ENCODE results near the gene FBXO42.
"Not testable (repeated sequence)": the region's sequence is repeated elsewhere in the genome, so short reads cannot be mapped to it uniquely, and the experiment has no call there.

FBXO42 gene

DNA sequence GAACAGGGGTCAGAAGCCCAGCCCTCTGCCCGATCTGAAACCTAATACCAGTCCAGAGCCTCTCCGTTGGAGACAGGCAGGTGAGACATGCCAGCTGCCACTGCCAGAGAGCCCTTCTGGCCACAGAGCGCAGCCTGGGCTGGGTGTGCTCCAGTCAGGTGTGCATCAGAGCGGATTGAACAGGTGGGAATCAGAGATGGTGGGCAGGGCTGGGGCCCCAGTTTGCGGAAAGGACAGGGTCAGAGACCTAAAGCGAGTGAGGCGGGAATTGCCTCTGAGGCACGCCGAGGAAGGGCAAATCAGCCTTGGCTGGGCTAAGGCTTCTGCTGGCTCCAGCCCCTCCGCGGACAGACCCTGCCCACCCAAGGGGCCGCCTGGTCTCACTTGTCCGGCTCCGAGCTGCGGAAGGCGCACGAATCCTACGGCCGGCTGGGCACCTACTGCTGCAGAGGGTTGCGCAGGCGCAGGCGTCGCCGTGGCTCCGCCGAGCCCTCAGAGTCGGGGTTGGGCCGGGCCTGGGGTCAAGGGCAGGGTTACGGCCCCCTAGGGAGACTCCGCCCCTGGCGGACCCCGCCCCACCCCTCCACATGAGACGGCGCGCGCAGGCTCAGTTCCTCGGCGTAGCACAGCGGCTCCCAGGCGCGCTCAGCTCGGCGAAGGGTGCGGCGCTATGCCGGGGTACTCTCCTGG lies 125.6 kb downstream of the FBXO42 start:
- no peak overlapping the region for H3K4me3 ChIP-seq (ENCODE audit: low read depth, low read length)
- TF ChIP-seq CTCF (IDR thresholded peaks at IDR 0.05; ENCODE audit: low read depth, low read length), result no peak
- no peak for TF ChIP-seq POLR2A (IDR thresholded peaks at IDR 0.05; ENCODE audit: extremely low read depth, insufficient read length)
- TF ChIP-seq, protein P1, sequence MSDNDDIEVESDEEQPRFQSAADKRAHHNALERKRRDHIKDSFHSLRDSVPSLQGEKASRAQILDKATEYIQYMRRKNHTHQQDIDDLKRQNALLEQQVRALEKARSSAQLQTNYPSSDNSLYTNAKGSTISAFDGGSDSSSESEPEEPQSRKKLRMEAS (IDR thresholded peaks at IDR 0.05; ENCODE audit: low read depth, low read length), result no peak
- TF ChIP-seq MYC (IDR thresholded peaks at IDR 0.05; ENCODE audit: low read depth, low read length), result no peak
- no peak for DNase-seq (ENCODE audit: low read depth)

- DNase-seq (ENCODE audit: low read depth), result no peak
- no peak for TF ChIP-seq CTCF (IDR thresholded peaks at IDR 0.05; ENCODE audit: low read depth, low read length)
- TF ChIP-seq POLR2A (IDR thresholded peaks at IDR 0.05; ENCODE audit: extremely low read depth, insufficient read length), result no peak
- no peak for TF ChIP-seq MYC (IDR thresholded peaks at IDR 0.05; ENCODE audit: low read depth, low read length)
- TF ChIP-seq, protein P1 (IDR thresholded peaks at IDR 0.05; ENCODE audit: low read depth, low read length), result no peak
- no peak overlapping the region for H3K4me3 ChIP-seq (ENCODE audit: low read depth, low read length)
These were observed 126.2 kb downstream of the FBXO42 start for GRCh38 chr1:16226129-16226489.

DNA sequence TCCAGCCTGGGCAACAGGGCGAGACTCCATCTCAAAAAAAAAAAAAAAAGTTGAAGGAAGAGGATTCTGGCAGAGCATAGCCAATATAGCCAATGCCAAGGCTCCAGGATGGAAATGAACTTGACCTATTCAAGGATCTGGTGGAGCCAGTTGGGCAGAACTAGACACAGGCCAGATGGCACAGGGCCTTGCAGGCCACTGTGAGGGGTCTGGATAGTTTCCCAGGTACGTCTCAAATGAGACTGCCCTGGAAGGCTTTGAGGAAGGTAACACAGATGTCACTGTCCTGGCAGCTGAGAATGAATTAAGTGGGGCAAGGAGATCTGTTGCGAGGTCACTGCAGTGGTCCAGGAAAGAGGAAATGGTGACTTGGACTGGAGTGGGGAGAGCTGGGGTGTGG lies 127.8 kb downstream of the FBXO42 start:
- TF ChIP-seq MYC (IDR thresholded peaks at IDR 0.05; ENCODE audit: low read depth, low read length) (no peak), POLR2A (IDR thresholded peaks at IDR 0.05; ENCODE audit: extremely low read depth, insufficient read length) (no peak), CTCF (IDR thresholded peaks at IDR 0.05; ENCODE audit: low read depth, low read length) (no peak)
- TF ChIP-seq, protein P1 (IDR thresholded peaks at IDR 0.05; ENCODE audit: low read depth, low read length), result no peak
- no peak for DNase-seq (ENCODE audit: low read depth)
- no peak overlapping the region for H3K4me3 ChIP-seq (ENCODE audit: low read depth, low read length)

- not testable (repeated sequence) for DNase-seq (ENCODE audit: low read depth); H3K4me3 ChIP-seq (ENCODE audit: low read depth, low read length)
These were observed 129.6 kb downstream of the FBXO42 start for GRCh38 chr1:16222716-16223115.

GRCh38 chr1:16221499-16221898 lies 130.8 kb downstream of the FBXO42 start:
- TF ChIP-seq, protein P1 (IDR thresholded peaks at IDR 0.05; ENCODE audit: low read depth, low read length), result no peak
- no peak for TF ChIP-seq MYC (IDR thresholded peaks at IDR 0.05; ENCODE audit: low read depth, low read length)
- TF ChIP-seq CTCF (IDR thresholded peaks at IDR 0.05; ENCODE audit: low read depth, low read length), result no peak
- TF ChIP-seq POLR2A (IDR thresholded peaks at IDR 0.05; ENCODE audit: extremely low read depth, insufficient read length), result no peak
- DNase-seq (ENCODE audit: low read depth), result no peak
- no peak overlapping the region for H3K4me3 ChIP-seq (ENCODE audit: low read depth, low read length)

GRCh38 chr1:16219968-16220500 lies 132.2 kb downstream of the FBXO42 start:
- H3K4me3 ChIP-seq (ENCODE audit: low read depth, low read length), result no peak overlapping the region
- TF ChIP-seq MYC (IDR thresholded peaks at IDR 0.05; ENCODE audit: low read depth, low read length) (no peak), CTCF (IDR thresholded peaks at IDR 0.05; ENCODE audit: low read depth, low read length) (no peak), POLR2A (IDR thresholded peaks at IDR 0.05; ENCODE audit: extremely low read depth, insufficient read length) (no peak)
- TF ChIP-seq, protein P1 (IDR thresholded peaks at IDR 0.05; ENCODE audit: low read depth, low read length), result no peak
- DNase-seq (ENCODE audit: low read depth), result no peak
